ENCODE data around the gene GSTM2. TPM values are rescaled to one million over a fixed set of nuclear protein-coding genes. Genes with fewer than 3 reads are reported as not detected.

GSTM2 gene
- total RNA-seq, 1 donor from 2014 or later: 75.6 TPM

GRCh38 chr1:109641861-109642260 is 26.0 kb upstream of the GSTM2 start:
- H3K9me3 Mint-ChIP-seq: peaks cover under 1% of the 10 kb centered on the region
- peaks cover 22% of the 10 kb centered on the region for H3K4me1 Mint-ChIP-seq (ENCODE audit: unreplicated experiment)
- DNase-seq (ENCODE audit: extremely low spot score, unreplicated experiment): no peak
- H3K4me3 Mint-ChIP-seq: no peak overlapping the region
- no peak overlapping the region for H3K27ac Mint-ChIP-seq
- H3K36me3 Mint-ChIP-seq: no peaks in the 10 kb centered on the region
- H3K27me3 Mint-ChIP-seq: no peaks in the 10 kb centered on the region
- no peak for TF ChIP-seq CTCF (conservative IDR thresholded peaks at IDR 0.05)

GRCh38 chr1:109642626-109643025 is 25.2 kb upstream of the GSTM2 start:
- no peak for TF ChIP-seq CTCF (conservative IDR thresholded peaks at IDR 0.05)
- Mint-ChIP-seq H3K27ac (no peak overlapping the region), H3K36me3 (no peaks in the 10 kb centered on the region), H3K27me3 (no peaks in the 10 kb centered on the region), H3K4me3 (no peak overlapping the region), H3K4me1 (ENCODE audit: unreplicated experiment) (peaks cover 20% of the 10 kb centered on the region), H3K9me3 (peaks cover 4% of the 10 kb centered on the region)
- DNase-seq (ENCODE audit: extremely low spot score, unreplicated experiment): no peak

- no peaks in the 10 kb centered on the region for H3K27me3 Mint-ChIP-seq
- H3K4me3 Mint-ChIP-seq: no peak overlapping the region
- H3K27ac Mint-ChIP-seq: peak overlapping the region; percentile 36
- peak; percentile 89 for TF ChIP-seq CTCF (conservative IDR thresholded peaks at IDR 0.05)
- peaks cover 4% of the 10 kb centered on the region for H3K9me3 Mint-ChIP-seq
- H3K4me1 Mint-ChIP-seq (ENCODE audit: unreplicated experiment): peaks cover 20% of the 10 kb centered on the region
- no peaks in the 10 kb centered on the region for H3K36me3 Mint-ChIP-seq
- DNase-seq (ENCODE audit: extremely low spot score, unreplicated experiment): peak; percentile 87
These were observed 24.2 kb upstream of the GSTM2 start for GRCh38 chr1:109643385-109644230.

GRCh38 chr1:109644670-109645069 is 23.2 kb upstream of the GSTM2 start:
- TF ChIP-seq CTCF (conservative IDR thresholded peaks at IDR 0.05): no peak
- Mint-ChIP-seq H3K4me3 (no peak overlapping the region), H3K4me1 (ENCODE audit: unreplicated experiment) (peaks cover 20% of the 10 kb centered on the region), H3K36me3 (no peaks in the 10 kb centered on the region), H3K27ac (no peak overlapping the region), H3K9me3 (peaks cover 4% of the 10 kb centered on the region), H3K27me3 (no peaks in the 10 kb centered on the region)
- peak; percentile 67 for DNase-seq (ENCODE audit: extremely low spot score, unreplicated experiment)

GRCh38 chr1:109649491-109649914 is 18.4 kb upstream of the GSTM2 start:
- H3K9me3 Mint-ChIP-seq: peaks cover 4% of the 10 kb centered on the region
- DNase-seq (ENCODE audit: extremely low spot score, unreplicated experiment): no peak
- TF ChIP-seq CTCF (conservative IDR thresholded peaks at IDR 0.05): peak; percentile 55
- peak overlapping the region; percentile 29 for H3K4me3 Mint-ChIP-seq
- H3K4me1 Mint-ChIP-seq (ENCODE audit: unreplicated experiment): peaks cover 20% of the 10 kb centered on the region
- H3K36me3 Mint-ChIP-seq: no peaks in the 10 kb centered on the region
- H3K27me3 Mint-ChIP-seq: peaks cover 22% of the 10 kb centered on the region
- H3K27ac Mint-ChIP-seq: no peak overlapping the region

Measured in type B pancreatic cell (in vitro differentiated cells).